Left lung (tissue), 10 donors: ENCODE measurements around the gene ARMC5. TPM values are rescaled to one million over a fixed set of nuclear protein-coding genes. Genes with fewer than 3 reads are reported as not detected.

ENCODE experiments used
- ATAC-seq: fragments of 200-7000 bp; cut with Tn5 transposase; one replicate; pipeline ENCODE4 v1.9.1; 2020; ENCODE audit warnings: moderate library complexity
- DNase-seq, 4 donors: peaks; one replicate each; pipeline ENCODE4 v3.0.0-alpha.2; 2013 to 2020
- H3K27ac ChIP-seq, 2 donors: fragments of 200-600 bp; sonication (generic) in 1 of 2; one replicate each; pipeline versions ENCODE4 v1.5.0 to v1.8.0; 2020 to 2021
- H3K27me3 ChIP-seq, 2 donors: fragments of 200-600 bp; sonication (generic) in 1 of 2; one replicate each; pipeline versions ENCODE4 v1.5.0 to v1.8.0; 2020 to 2021
- H3K36me3 ChIP-seq, 2 donors: fragments of 200-600 bp; sonication (generic) in 1 of 2; one replicate each; pipeline versions ENCODE4 v1.5.0 to v1.8.0; 2020 to 2021
- H3K4me1 ChIP-seq, 2 donors: fragments of 200-600 bp; one replicate each; pipeline ENCODE4 v1.8.0; 2021
- H3K4me3 ChIP-seq, 2 donors: fragments of 200-600 bp; sonication (generic) in 1 of 2; one replicate each; pipeline versions ENCODE4 v1.5.0 to v1.8.0; 2020 to 2021; ENCODE audit warnings: mild to moderate bottlenecking in 1 of 2
- H3K9me3 ChIP-seq, 2 donors: fragments of 200-600 bp; sonication (generic) in 1 of 2; one replicate each; pipeline versions ENCODE4 v1.5.0 to v1.8.0; 2020 to 2021
- CTCF ChIP-seq, 2 donors: fragments of 200-600 bp; sonication (generic) in 1 of 2; IDR thresholded peaks; one replicate each; pipeline versions ENCODE4 v1.5.0 to v1.8.0; 2021; ENCODE audit warnings: antibody characterized with exemption in 2 of 2
- intact Hi-C, 2 donors: fragments of 100-400 bp; cut with DNase I; formaldehyde crosslinking; loops; one replicate each; pipeline versions ENCODE4 v1.11.2 to v1.14.2; 2022
- polyA plus RNA-seq, 6 donors: library from polyadenylated mRNA; unstranded; fragments of 120-200 nt; gene quantifications; one replicate each; pipeline ENCODE4 v1.2.1, GENCODE V29; 2013; ENCODE audit not compliant: insufficient read length in 6 of 6
- total RNA-seq, 2 donors: library from RNA; stranded (reverse); fragmentation: NEBNext Ultra II Directional; extraction: Animal tissue kit (Norgen Biotek cat#: 25700); gene quantifications; one replicate each; pipeline ENCODE4 v1.2.1, GENCODE V29; 2021
- donor health status: DM: no; HTN: yes; CAD: no.
- donor health status: DM: no; HTN: no; CAD: no.

ARMC5 gene
- total and polyA plus RNA-seq, 8 donors, result 8.5 to 14.8 (median 10.4) TPM

DNA sequence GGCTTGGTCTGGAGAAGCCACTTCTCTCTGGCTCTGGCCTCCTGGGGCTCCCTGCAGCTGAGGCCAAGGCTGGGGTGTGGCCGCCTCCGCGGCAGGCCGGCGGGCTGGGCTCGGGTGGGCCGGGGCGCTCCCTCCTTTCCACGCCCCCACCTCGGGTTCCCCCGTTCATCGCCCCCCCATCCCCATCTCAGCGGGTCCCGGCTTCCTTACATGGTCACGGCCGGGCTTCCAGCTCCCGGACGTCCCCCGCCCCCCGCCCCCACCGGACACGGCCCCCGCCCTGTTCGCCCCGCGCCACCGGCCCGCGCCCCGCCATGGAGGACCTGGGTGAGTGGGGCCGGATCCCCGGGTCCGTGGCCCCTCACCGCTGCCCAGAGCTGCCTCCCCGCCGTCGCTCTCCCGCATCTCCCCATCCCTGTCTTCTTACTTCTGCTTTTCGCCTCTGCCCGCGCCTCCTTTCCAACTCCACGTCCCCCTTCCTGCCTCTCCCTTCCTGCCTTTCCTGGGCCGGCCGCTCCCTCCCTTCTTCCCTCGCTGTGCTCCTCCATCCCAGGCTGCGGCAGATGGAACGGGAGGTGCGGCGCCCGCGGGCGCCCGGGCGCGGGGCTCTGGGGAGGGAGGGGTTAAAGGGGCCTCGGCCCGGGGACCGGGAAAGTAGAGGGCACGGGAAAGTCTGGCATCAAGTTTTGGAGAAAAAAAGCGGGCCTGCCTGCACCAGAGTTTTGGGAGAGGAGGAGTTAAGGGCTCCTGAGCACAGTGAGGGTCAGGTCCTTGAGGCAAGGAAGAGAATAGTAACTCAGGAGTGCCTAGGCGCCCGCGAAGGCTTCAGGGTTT lies 12.8 kb downstream of the ARMC5 start, which contains the start of gene TGFB1I1:
TGFB1I1 (plus strand) TSS at position 278 of the 834 bp plus-strand sequence; CDS start at position 315, 37 bp downstream.
- peak; percentile 49 for ATAC-seq
- intact Hi-C loops, result no loop called here

DNA sequence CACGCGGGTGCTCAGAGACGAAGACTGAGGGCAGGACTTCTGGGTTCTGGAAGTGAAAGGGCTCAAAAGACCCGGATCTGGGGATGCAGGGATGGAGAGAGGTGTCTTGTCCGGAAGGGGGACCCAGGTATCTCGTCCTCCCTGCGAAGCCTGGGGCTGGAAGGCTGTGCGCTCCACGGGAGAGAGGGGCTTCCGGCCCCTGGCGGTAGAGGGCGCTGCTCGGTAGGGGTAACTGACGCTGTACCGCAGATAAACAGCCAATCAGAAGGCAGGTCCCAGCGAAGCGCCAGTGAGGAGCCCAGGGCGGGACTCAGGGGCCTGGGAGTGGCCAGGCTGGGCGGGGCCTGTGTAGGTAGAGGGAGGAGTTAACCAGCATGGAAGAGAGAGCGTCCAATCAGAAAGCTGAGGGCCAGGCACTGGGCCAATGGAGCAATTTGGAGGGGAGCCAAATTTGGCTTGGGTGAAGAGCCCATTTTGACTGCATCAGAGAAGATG lies 13.5 kb downstream of the ARMC5 start:
- Histone ChIP-seq H3K4me1 (peaks cover 16 to 45% of the 10 kb centered on the region in 2 donors), H3K27me3 (peaks cover 0 to 19% of the 10 kb centered on the region in 2 donors), H3K27ac (peak overlapping the region; percentile 82 to 93), H3K9me3 (no peaks in the 10 kb centered on the region), H3K4me3 (peak overlapping the region; percentile 56 to 62), H3K36me3 (peaks cover 0 to 41% of the 10 kb centered on the region in 2 donors)
- DNase-seq (peak; percentile 76 to 91 (median 90)), ATAC-seq (peak; percentile 67)
- peak; percentile 60 to 70 for TF ChIP-seq CTCF (IDR thresholded peaks at IDR 0.05)
- intact Hi-C loops, result no loop called here

More for the DNA sequence above, 12.8 kb downstream of the ARMC5 start, which contains the start of gene TGFB1I1:
- Histone ChIP-seq H3K27me3 (peaks cover 0 to 19% of the 10 kb centered on the region in 2 donors), H3K4me3 (peak within 1 kb of the TSS; percentile 56 to 62), H3K36me3 (peaks cover 0 to 37% of the 10 kb centered on the region in 2 donors), H3K27ac (peak within 1 kb of the TSS; percentile 82 to 93), H3K4me1 (peaks cover 16 to 43% of the 10 kb centered on the region in 2 donors), H3K9me3 (no peaks in the 10 kb centered on the region)
- DNase-seq, result peak in 3 of 4 donors; percentile 60 to 85 (median 84)
- no peak for TF ChIP-seq CTCF (IDR thresholded peaks at IDR 0.05)

DNA sequence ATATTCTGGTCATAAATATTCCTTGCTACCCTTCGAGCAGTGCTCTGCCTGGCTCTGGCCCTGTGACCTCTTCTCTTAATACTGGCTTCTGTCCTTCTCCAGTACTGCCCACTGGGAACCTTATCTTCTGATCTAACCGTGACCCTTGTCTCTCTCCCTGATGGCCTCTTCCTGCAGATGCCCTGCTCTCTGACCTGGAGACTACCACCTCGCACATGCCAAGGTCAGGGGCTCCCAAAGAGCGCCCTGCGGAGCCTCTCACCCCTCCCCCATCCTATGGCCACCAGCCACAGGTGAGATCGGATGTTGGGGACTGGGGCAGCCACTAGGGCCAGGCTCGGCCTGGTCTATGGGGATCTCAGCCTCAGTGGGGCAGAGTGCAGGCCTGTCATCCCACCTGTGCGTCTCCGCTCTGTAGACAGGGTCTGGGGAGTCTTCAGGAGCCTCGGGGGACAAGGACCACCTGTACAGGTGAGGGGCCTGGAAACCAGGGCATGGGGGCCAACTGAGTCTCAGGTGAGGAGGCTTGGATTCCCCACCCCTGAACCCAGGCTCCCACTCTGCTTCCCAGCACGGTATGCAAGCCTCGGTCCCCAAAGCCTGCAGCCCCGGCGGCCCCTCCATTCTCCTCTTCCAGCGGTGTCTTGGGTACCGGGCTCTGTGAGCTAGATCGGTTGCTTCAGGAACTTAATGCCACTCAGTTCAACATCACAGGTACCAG lies 14.1 kb downstream of the ARMC5 start:
- no peaks in the 10 kb centered on the region for H3K9me3 ChIP-seq
- peaks cover 0 to 46% of the 10 kb centered on the region in 2 donors for H3K36me3 ChIP-seq
- no peak for ATAC-seq
- intact Hi-C loops, result no loop called here
- H3K4me3 ChIP-seq, result peak overlapping the region in 1 of 2 donors; percentile 56
- H3K27ac ChIP-seq, result peak overlapping the region in 1 of 2 donors; percentile 82
- H3K27me3 ChIP-seq, result peaks cover 0 to 19% of the 10 kb centered on the region in 2 donors
- peaks cover 16 to 45% of the 10 kb centered on the region in 2 donors for H3K4me1 ChIP-seq
- TF ChIP-seq CTCF (IDR thresholded peaks at IDR 0.05), result no peak
- DNase-seq, result peak in 1 of 4 donors; percentile 62

DNA sequence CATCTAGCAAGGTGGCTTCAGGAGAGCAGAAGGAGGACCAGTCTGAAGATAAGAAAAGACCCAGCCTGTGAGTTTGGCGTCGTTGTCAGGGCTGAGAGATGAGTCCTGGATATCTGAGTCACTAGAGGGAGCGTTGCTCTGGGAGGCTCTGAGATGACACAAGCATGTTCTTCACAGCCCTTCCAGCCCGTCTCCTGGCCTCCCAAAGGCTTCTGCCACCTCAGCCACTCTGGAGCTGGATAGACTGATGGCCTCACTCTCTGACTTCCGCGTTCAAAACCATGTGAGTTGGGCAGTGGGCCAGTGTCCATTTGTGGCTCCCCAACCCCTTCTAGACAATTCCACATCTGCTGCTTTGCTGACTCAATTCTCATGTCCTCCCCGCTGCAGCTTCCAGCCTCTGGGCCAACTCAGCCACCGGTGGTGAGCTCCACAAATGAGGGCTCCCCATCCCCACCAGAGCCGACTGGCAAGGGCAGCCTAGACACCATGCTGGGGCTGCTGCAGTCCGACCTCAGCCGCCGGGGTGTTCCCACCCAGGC lies 14.9 kb downstream of the ARMC5 start:
- Histone ChIP-seq H3K4me1 (peaks cover 16 to 47% of the 10 kb centered on the region in 2 donors), H3K27me3 (peaks cover 0 to 19% of the 10 kb centered on the region in 2 donors), H3K4me3 (no peak overlapping the region), H3K9me3 (no peaks in the 10 kb centered on the region), H3K36me3 (peaks cover 0 to 50% of the 10 kb centered on the region in 2 donors), H3K27ac (no peak overlapping the region)
- DNase-seq, result no peak
- ATAC-seq, result no peak
- intact Hi-C loops, result no loop called here
- TF ChIP-seq CTCF (IDR thresholded peaks at IDR 0.05), result no peak
